Stimulated activated CD4-positive, alpha-beta T cell treated with anti-CD3 and anti-CD28 coated beads, Interleukin-15, amount 100 ng/mL, for 48 hours (primary cell): Measurements from ENCODE around the gene ERCC5.
A peak's percentile ranks its signal among the peaks of the same experiment; 100 is the strongest.

Experiments used
- DNase-seq, 2 donors: peaks; one replicate each; pipeline ENCODE4 v3.0.0-alpha.2; 2020; ENCODE audit warnings: low read depth in 2 of 2

Gene ERCC5

DNA sequence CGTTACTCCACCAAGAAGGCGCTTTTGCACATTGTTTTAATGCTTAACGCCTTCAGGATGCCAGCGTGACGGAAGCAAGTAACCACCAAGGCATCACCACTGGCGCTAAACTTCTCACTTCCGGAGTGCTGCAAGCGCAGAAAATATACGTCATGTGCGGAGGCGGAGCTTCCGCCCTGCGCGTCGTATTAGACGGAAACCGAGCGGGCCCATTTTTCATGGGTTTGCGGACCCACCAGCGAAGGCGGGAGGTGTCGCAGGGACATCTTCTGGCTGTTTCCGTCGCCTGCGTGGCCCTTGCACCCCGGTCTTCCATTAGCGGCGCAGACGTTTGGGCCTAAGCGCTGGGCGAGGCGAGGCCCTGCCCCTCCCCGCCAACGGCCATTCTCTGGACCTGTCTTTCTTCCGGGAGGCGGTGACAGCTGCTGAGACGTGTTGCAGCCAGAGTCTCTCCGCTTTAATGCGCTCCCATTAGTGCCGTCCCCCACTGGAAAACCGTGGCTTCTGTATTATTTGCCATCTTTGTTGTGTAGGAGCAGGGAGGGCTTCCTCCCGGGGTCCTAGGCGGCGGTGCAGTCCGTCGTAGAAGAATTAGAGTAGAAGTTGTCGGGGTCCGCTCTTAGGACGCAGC is at the start of gene ERCC5:
ERCC5 (plus strand) TSS at position 403 of the 631 bp plus-strand sequence. CDS start 235 bp downstream, outside the sequence.
- peak; percentile 91 to 93 for DNase-seq

DNA sequence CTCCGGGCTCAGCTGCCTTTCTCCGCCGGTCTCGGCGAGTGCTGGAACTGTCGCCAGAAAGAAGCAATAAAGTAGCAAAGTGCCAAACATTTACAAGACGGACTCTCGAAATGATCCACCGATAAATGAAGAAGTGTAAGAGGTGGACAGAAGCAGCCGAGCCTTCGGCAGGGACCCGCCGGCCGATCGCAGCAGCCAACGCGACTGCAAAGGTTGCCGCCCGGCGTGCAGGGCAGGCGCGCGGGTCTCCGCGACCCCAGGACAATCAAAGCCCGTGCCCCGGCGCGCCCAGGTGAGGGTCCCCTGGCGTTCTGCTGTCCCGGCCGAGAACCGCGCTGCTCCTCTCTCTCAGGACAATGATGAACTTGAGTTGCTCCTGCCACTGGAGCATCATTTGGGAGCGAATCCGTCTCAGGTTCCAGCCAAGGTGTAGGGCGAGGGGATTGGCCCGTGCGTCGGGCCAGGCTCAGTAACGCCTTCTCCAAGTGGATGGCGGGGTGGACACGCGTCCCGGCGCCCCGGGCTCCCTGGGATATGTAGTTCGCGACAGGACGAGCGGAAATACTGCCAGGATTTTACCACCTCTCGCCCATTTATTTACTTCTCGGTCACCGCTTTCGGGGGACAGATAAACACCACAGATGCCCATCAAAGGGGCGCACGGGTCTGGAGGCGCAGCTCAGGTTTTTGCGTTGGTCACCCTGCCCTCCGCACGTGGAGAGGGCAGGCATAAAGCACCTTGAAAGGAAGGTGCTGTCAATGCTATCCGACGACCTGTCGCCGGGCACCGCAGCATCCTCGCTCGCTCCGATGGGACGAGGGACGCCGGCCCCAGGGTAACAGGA is 47.0 kb upstream of the ERCC5 start, which contains the start of the genes BIVM and POGLUT2:
BIVM (plus strand) TSS at position 539 of the 845 bp plus-strand sequence. CDS start 8,149 bp downstream, outside the sequence.
POGLUT2 (minus strand) TSS at position 396 of the 845 bp plus-strand sequence; CDS start at position 90, 306 bp downstream.
- DNase-seq: peak; percentile 73 to 80

DNA sequence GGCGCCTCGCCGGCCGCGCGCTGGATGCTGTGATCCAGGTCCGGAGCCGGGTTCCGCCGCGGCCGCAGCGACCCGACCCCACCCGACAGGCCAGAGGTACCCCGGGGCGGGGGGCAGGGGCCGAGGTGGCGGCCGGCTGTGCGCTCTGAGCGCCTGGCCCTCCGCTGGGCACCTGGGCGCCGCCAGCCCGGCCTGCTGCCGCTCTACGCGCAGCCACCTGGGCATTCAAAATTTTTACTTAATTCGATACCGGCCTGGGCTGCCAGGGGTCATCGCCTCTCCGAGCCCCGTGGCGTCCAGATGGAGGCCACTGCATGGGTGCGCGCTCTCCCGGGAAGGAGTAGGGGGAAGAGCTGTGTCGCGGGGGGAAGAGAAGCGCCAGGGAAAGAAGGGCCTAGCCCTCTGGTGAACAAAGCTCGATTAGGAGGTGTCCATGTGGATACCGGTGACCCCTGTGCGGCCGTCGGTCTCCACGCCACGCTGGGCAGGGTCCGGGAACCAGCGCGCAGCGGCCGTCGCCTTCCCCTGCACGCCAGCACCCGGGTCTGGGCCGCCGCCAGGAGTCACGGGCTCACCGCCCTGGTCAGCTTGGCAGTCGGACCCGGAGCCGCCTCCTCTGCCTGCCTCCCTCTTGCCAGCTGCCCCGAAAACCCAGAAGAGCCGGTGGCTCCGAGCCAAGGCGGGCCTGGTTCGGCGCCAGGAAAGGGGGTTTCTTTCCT is 46.2 kb upstream of the ERCC5 start:
- no peak for DNase-seq

GRCh38 chr13:102800145-102801041 is 45.4 kb upstream of the ERCC5 start:
- DNase-seq: peak; percentile 69 to 75

GRCh38 chr13:102805680-102806079 is 40.2 kb upstream of the ERCC5 start:
- no peak for DNase-seq

GRCh38 chr13:102807699-102808098 is 38.1 kb upstream of the ERCC5 start:
- no peak for DNase-seq

DNA sequence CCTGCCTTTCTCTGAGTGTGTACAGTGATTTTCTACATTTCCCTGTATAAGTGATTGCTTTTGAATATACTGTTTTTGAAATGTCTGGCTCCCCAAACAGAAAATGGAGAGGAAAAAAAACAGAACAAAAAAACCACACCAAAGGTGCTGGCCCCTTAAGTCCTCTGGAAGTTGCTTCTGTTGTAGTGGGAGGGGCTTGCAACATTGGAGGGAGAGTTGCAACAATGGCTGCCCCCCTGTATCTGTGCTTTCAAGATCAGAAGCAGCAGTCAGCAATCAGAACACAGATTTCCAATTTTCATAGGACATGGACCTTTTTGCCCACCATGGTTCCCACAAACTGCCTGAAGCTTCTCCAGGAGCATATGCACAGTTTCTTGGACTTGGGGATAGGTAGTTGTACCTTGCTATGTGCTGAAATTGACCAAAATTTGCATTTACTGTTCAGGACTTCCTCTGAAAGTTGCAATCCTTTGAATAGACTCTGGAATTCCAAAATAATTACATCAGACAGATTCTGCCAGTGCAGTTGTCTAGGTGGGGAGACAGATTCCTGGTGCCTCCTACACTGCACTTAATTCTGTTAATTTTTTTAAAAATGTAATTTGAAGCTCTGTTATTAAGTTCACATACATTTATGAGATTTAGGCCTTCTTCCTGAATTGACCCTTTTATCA is 33.1 kb upstream of the ERCC5 start:
- no peak for DNase-seq

DNA sequence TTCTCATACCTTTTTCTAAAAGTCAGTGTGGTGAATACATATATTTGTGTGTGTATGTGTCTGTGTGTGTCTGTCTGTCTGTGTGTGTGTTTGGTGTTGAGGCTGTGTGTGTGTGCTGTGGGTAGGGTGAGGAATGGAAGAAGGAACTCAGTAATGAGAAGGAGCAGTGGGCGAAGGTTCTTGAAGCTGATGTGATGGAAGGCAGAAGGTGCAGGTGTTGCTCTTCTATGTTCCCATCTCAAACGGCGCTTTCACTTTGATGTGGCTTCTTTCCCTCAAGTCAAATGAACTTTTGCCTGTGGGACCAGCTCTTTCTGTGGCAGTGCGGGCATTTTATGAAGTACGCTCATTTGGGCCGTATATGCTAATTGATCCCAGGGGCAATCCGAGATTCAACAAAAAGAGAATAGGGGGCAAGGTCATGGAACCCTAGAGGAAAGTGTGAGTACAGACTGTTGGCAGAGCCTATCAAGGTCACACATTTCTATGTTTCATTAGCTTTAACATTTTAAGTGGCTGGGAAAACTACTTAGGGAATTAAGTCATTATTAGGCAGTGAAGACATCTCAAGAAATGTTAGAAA is 31.7 kb upstream of the ERCC5 start:
- DNase-seq: no peak

DNA sequence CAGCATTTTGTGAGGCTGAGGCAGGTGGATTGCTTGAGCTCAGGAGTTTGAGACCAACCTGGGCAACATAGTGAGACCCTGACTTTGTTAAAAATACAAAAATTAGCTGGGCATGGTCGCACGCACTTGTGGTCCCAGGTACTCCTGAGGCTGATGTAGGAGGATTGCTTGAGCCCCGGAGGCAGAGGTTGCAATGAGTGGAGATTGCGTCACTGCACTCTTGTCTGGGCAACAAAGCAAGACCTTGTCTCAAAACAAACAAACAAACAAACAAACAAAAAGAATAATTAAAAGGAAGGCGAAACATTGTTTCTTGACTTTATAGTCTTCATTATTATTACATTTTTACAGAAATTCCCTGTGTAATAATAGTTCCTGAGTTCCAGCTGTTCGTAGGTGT is 31.0 kb upstream of the ERCC5 start:
- DNase-seq: no peak

DNA sequence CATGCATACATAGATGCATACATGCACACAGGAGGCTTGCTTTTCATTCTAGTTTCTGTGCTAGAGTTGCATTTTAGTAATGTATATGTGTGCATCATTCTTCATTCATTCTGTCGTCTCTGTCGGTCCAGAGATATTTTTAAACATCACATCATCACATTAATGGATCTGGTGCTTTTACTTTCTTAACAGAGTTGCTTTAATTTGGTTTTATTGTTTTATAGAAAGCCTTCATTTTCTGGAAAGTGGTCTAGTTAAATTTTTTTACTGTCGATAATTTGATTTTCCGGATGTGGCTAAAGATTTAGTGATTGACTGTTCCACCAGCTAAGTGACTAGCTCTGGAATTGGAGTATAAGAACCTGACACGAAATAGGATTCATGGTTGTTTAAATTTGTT is 30.0 kb upstream of the ERCC5 start:
- no peak for DNase-seq

GRCh38 chr13:102816708-102817107 is 29.1 kb upstream of the ERCC5 start:
- no peak for DNase-seq

DNA sequence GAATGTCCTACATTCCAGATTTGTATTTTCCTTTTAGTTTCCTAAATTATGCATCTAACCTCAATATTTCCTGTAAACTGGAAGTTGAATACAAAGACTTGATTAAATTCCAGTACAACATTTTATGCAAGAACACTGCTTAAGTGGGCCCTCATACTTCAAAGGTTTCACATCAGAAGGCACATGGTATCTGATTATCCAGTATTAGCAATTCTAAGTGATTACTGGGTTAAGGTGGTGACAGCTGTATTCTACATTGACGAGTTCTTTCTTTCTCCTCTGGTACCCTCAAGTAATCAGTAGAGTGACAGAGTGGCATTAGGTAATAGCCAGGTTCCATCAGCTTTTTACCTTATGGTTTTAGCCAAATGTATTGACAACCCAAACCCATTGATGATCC is 28.6 kb upstream of the ERCC5 start:
- DNase-seq: no peak

DNA sequence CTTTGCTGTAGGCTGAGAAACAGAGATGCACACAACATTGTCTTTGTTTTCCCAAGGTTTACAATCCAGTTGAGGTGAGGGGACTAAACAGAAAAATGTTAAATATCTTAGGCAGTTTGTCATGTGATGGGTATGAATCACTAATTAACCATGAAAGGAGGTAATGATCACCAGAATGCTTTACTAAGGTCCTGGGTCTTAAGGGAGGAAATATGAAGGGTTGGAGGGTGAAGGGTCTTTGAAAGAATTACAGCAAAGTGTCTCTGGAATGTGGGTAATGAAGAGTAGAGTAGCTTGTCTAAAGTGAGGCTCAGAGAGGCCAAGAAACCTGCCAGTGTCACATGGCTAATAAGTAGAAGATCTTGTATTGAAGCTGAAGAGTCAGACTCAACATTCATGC is 27.9 kb upstream of the ERCC5 start:
- DNase-seq: no peak

GRCh38 chr13:102825400-102825799 is 20.4 kb upstream of the ERCC5 start:
- DNase-seq: no peak

- DNase-seq: no peak
These were observed 19.7 kb upstream of the ERCC5 start for GRCh38 chr13:102825921-102826706.

DNA sequence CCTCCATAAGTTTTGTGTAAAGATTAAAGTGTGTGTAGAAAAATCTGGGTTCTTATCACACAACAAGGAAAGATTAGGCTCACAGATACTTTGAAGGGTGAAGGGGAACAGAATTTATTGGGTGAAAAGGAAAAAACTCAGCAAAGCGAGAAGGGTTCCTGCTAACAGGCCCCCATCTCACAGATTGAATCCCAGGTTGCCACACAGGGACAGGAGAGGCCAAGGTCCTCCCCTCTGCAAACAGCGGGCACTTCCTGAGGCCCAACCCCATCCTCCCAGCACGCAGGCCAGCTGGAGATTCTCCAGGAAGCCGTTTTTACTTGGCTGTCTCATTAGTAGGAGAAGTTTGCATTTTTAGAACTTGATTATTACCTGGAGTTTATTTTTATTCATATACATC is 15.2 kb upstream of the ERCC5 start:
- no peak for DNase-seq

- no peak for DNase-seq
These were observed 9.4 kb upstream of the ERCC5 start for GRCh38 chr13:102836471-102836870.

GRCh38 chr13:102838273-102838672 is 7.6 kb upstream of the ERCC5 start:
- no peak for DNase-seq

- no peak for DNase-seq
These were observed 6.8 kb upstream of the ERCC5 start for GRCh38 chr13:102838982-102839381.

DNA sequence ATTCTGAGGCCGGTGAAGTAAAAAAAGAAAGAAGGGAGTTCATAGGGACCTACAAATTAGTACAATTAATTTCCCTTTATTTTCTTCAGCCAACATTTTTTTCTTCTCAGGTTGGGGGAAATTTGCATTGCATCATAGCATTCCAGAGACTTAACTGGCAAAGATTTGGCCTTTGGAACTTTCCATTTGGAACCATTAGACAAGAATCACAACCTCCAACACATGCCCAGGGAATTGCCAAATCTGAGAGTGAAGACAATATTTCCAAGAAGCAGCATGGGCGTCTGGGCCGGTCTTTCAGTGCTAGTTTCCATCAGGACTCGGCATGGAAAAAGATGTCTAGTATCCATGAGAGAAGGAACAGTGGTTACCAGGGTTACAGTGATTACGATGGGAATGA is 6.4 kb upstream of the ERCC5 start:
- DNase-seq: no peak
